Measurements from ENCODE around the gene SLIT3. TPM values are rescaled to one million over a fixed set of nuclear protein-coding genes. Genes with fewer than 3 reads are reported as not detected.

SLIT3 gene
- total and polyA plus RNA-seq, 2 experiments from 2014 or later = 0.59 to 0.71 TPM

GRCh38 chr5:168707716-168708695 is 592.9 kb downstream of the SLIT3 start:
- no peak overlapping the region for H3K27ac ChIP-seq (ENCODE audit: low read depth)
- no peaks in the 10 kb centered on the region for H3K9me2 ChIP-seq (ENCODE audit: insufficient read depth)
- H3K9me3 Mint-ChIP-seq = no peaks in the 10 kb centered on the region
- no peaks in the 10 kb centered on the region for H3K36me3 ChIP-seq (ENCODE audit: insufficient read depth)
- no peak overlapping the region for H2AFZ ChIP-seq
- H3K4me1 Mint-ChIP-seq = peaks cover 10% of the 10 kb centered on the region
- no peak overlapping the region for H3K4me3 ChIP-seq
- no peaks in the 10 kb centered on the region for H3F3A ChIP-seq (replicated peaks; ENCODE audit: low read depth)
- TF ChIP-seq ETS1 (IDR thresholded peaks at IDR 0.05) = no peak
- TF ChIP-seq ZNF331 (CRISPR knock-in tag; IDR thresholded peaks at IDR 0.05; ENCODE audit: low read depth) = no peak
- no peak for TF ChIP-seq ZNF462 (CRISPR knock-in tag; IDR thresholded peaks at IDR 0.05)
- no peak for TF ChIP-seq CTCF (conservative IDR thresholded peaks at IDR 0.05; ENCODE audit: low read depth in 2 of 2)
- no peak for TF ChIP-seq STAT1 (IDR thresholded peaks at IDR 0.05; ENCODE audit: unreplicated experiment)
- TF ChIP-seq CREB1 (CRISPR knock-in tag; IDR thresholded peaks at IDR 0.05; ENCODE audit: low read depth) = no peak
- TF ChIP-seq JUNB (IDR thresholded peaks at IDR 0.05; ENCODE audit: unreplicated experiment) = no peak
- no peak for TF ChIP-seq POLR2AphosphoS5 (IDR thresholded peaks at IDR 0.05; ENCODE audit: low read depth)
- no peak for TF ChIP-seq EZH2 (IDR thresholded peaks at IDR 0.05; ENCODE audit: low read depth, unreplicated experiment)
- TF ChIP-seq ZNF114 (CRISPR knock-in tag; IDR thresholded peaks at IDR 0.05) = no peak
- TF ChIP-seq EZH2phosphoT487 (IDR thresholded peaks at IDR 0.05; ENCODE audit: unreplicated experiment) = no peak
- TF ChIP-seq NANOG (IDR thresholded peaks at IDR 0.05; ENCODE audit: borderline replicate concordance) = no peak
- no peak for TF ChIP-seq REST (IDR thresholded peaks at IDR 0.05; ENCODE audit: unreplicated experiment)
- H3K36me3 Mint-ChIP-seq (ENCODE audit: low read depth) = no peaks in the 10 kb centered on the region
- no peaks in the 10 kb centered on the region for H3K27me3 ChIP-seq (ENCODE audit: insufficient read depth)
- no peak for ATAC-seq
- H3K4me1 ChIP-seq (ENCODE audit: insufficient read depth) = no peaks in the 10 kb centered on the region
- H3K27ac Mint-ChIP-seq = no peak overlapping the region
- H3K4me3 Mint-ChIP-seq = no peak overlapping the region
- H3K4me2 ChIP-seq = no peak overlapping the region
- H3K79me2 ChIP-seq (replicated peaks; ENCODE audit: insufficient read depth) = no peaks in the 10 kb centered on the region
- no peak for DNase-seq (ENCODE audit: low spot score)
- H4K20me1 ChIP-seq (replicated peaks; ENCODE audit: insufficient read depth) = no peaks in the 10 kb centered on the region
- no peaks in the 10 kb centered on the region for H3K27me3 Mint-ChIP-seq (ENCODE audit: insufficient read depth, low read depth, poor library complexity)

All from GM23338 (cell line).